ENCODE results near the gene RNF150.
"Not testable (repeated sequence)": the region's sequence is repeated elsewhere in the genome, so short reads cannot be mapped to it uniquely, and the experiment has no call there.

The RNF150 gene

DNA sequence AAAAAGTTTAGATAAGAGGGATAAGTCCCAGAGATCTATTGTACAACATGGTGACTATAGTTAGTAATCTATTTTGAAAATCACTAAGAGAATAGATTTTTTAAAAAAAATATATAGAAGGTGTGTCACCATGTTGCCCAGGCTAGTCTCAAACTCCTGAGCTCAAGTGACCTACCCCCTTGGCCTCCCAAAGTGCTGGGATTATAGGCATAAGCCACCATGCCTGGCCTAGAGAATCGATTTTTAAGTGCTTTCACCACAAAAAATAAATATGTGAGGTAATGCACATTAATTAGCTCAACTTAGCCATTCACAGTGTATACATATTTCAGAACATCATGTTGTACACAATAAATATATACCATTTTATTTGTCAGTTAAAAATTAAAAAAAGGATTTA lies 320.4 kb downstream of the RNF150 start:
- H4K20me1 ChIP-seq (ENCODE audit: insufficient read depth, low read length, poor library complexity, severe bottlenecking), result no peaks in the 10 kb centered on the region
- H3K79me2 ChIP-seq (ENCODE audit: insufficient read depth, low read length), result no peaks in the 10 kb centered on the region
- no peaks in the 10 kb centered on the region for H3K27me3 ChIP-seq (ENCODE audit: insufficient read depth, low read length, poor library complexity, severe bottlenecking)
- no peak for TF ChIP-seq EZH2phosphoT487 (IDR thresholded peaks at IDR 0.05; ENCODE audit: borderline replicate concordance)
- TF ChIP-seq CTCF (conservative IDR thresholded peaks at IDR 0.05; ENCODE audit: low read length), result no peak
- H3K4me2 ChIP-seq (ENCODE audit: low read depth, low read length, poor library complexity, severe bottlenecking), result no peak overlapping the region
- no peak overlapping the region for H2AFZ ChIP-seq (ENCODE audit: low read length)
- H3K4me3 ChIP-seq (ENCODE audit: low read length, poor library complexity, severe bottlenecking), result no peak overlapping the region
- no peaks in the 10 kb centered on the region for H3K4me1 ChIP-seq (ENCODE audit: insufficient read depth, low read length, poor library complexity, severe bottlenecking)
- H3K9me2 ChIP-seq (replicated peaks; ENCODE audit: low read depth, low read length), result no peaks in the 10 kb centered on the region
- H3K9ac ChIP-seq (ENCODE audit: low read depth, low read length, poor library complexity, severe bottlenecking), result no peak overlapping the region
- no peaks in the 10 kb centered on the region for H3K36me3 ChIP-seq (ENCODE audit: insufficient read depth, low read length)
- no peaks in the 10 kb centered on the region for H3F3A ChIP-seq (ENCODE audit: low read depth)
- no peaks in the 10 kb centered on the region for H3K9me3 ChIP-seq (ENCODE audit: insufficient read depth, low read depth, low read length)

DNA sequence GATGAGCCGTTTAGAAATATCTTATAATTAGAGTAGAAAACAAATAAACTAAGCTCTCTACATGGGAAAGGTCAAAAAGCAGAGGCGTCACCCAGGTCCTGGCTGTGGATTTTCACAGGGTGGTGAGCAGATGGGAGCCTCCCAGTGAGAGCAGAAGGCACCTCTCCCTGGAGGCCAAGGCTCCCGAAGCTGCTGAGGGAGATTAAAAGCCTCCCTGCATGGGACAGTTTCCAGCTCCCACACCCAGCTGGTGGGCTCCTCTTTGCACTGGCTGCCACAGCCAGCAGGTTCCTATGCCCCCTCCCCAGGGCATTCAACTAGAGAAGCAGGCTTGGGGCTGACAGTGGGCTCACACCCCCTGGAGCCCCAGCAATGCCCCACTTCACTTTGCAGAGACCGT lies 321.8 kb downstream of the RNF150 start:
- H3K9ac ChIP-seq (ENCODE audit: low read depth, low read length, poor library complexity, severe bottlenecking), result no peak overlapping the region
- H2AFZ ChIP-seq (ENCODE audit: low read length), result no peak overlapping the region
- no peaks in the 10 kb centered on the region for H3K27me3 ChIP-seq (ENCODE audit: insufficient read depth, low read length, poor library complexity, severe bottlenecking)
- no peaks in the 10 kb centered on the region for H3K9me3 ChIP-seq (ENCODE audit: insufficient read depth, low read depth, low read length)
- no peak overlapping the region for H3K4me2 ChIP-seq (ENCODE audit: low read depth, low read length, poor library complexity, severe bottlenecking)
- no peaks in the 10 kb centered on the region for H3K36me3 ChIP-seq (ENCODE audit: insufficient read depth, low read length)
- H3K4me3 ChIP-seq (ENCODE audit: low read length, poor library complexity, severe bottlenecking), result no peak overlapping the region
- H3K9me2 ChIP-seq (replicated peaks; ENCODE audit: low read depth, low read length), result no peaks in the 10 kb centered on the region
- H3K79me2 ChIP-seq (ENCODE audit: insufficient read depth, low read length), result no peaks in the 10 kb centered on the region
- no peaks in the 10 kb centered on the region for H3K4me1 ChIP-seq (ENCODE audit: insufficient read depth, low read length, poor library complexity, severe bottlenecking)
- no peak for TF ChIP-seq CTCF (conservative IDR thresholded peaks at IDR 0.05; ENCODE audit: low read length)
- H3F3A ChIP-seq (ENCODE audit: low read depth), result no peaks in the 10 kb centered on the region
- no peaks in the 10 kb centered on the region for H4K20me1 ChIP-seq (ENCODE audit: insufficient read depth, low read length, poor library complexity, severe bottlenecking)

DNA sequence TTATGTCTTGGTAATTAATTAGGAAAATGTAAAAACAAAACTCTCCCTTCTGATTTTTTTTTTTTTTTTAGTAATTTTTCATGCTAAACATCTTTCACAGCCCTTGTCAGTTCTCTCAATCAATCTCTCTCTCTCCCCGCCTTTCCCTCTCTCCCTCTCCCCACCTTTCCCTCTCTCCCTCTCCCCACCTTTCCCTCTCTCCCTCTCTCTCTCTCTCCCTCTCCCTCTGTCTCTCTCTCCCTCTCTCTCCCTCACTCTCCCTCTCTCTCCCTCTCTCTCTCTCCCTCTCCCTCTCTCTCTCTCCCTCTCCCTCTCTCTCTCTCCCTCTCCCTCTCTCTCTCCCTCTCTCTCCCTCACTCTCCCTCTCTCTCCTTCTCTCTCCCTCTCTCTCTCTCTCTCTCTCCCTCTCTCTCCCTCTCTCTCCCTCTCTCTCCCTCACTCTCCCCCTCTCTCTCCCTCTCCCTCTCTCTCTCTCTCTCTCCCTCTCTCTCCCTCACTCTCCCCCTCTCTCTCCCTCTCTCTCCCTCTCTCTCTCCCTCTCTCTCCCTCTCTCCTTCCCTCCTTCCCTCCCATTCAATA lies 322.6 kb downstream of the RNF150 start:
- not testable (repeated sequence) for H3K9me2 ChIP-seq (replicated peaks; ENCODE audit: low read depth, low read length); H3K4me3 ChIP-seq (ENCODE audit: low read length, poor library complexity, severe bottlenecking); H3K27me3 ChIP-seq (ENCODE audit: insufficient read depth, low read length, poor library complexity, severe bottlenecking); H3K9me3 ChIP-seq (ENCODE audit: insufficient read depth, low read depth, low read length); H3F3A ChIP-seq (ENCODE audit: low read depth); H4K20me1 ChIP-seq (ENCODE audit: insufficient read depth, low read length, poor library complexity, severe bottlenecking); H3K4me1 ChIP-seq (ENCODE audit: insufficient read depth, low read length, poor library complexity, severe bottlenecking); H3K36me3 ChIP-seq (ENCODE audit: insufficient read depth, low read length); H3K9ac ChIP-seq (ENCODE audit: low read depth, low read length, poor library complexity, severe bottlenecking); H2AFZ ChIP-seq (ENCODE audit: low read length); H3K4me2 ChIP-seq (ENCODE audit: low read depth, low read length, poor library complexity, severe bottlenecking); H3K79me2 ChIP-seq (ENCODE audit: insufficient read depth, low read length)
